ENCODE data around the gene CARS2. TPM values are rescaled to one million over a fixed set of nuclear protein-coding genes. Genes with fewer than 3 reads are reported as not detected.

CARS2 gene
- total RNA-seq, 1 donor from 2014 or later: 41.0 TPM

GRCh38 chr13:110637747-110638146, 68.2 kb downstream of the CARS2 start:
- no peak for DNase-seq (ENCODE audit: low spot score in 2 of 2)
- Histone ChIP-seq H3K27ac (no peak overlapping the region), H3K36me3 (peaks cover 69 to 87% of the 10 kb centered on the region in 2 donors), H3K27me3 (no peaks in the 10 kb centered on the region), H3K9me3 (no peaks in the 10 kb centered on the region), H3K4me3 (no peak overlapping the region), H3K4me1 (no peaks in the 10 kb centered on the region)
- intact Hi-C loops (cut with DNase I): no loop called here
- TF ChIP-seq, protein P1, sequence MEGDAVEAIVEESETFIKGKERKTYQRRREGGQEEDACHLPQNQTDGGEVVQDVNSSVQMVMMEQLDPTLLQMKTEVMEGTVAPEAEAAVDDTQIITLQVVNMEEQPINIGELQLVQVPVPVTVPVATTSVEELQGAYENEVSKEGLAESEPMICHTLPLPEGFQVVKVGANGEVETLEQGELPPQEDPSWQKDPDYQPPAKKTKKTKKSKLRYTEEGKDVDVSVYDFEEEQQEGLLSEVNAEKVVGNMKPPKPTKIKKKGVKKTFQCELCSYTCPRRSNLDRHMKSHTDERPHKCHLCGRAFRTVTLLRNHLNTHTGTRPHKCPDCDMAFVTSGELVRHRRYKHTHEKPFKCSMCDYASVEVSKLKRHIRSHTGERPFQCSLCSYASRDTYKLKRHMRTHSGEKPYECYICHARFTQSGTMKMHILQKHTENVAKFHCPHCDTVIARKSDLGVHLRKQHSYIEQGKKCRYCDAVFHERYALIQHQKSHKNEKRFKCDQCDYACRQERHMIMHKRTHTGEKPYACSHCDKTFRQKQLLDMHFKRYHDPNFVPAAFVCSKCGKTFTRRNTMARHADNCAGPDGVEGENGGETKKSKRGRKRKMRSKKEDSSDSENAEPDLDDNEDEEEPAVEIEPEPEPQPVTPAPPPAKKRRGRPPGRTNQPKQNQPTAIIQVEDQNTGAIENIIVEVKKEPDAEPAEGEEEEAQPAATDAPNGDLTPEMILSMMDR (IDR thresholded peaks at IDR 0.05): no peak

- DNase-seq (ENCODE audit: low spot score in 2 of 2): no peak
- H3K36me3 ChIP-seq: peaks cover 65 to 86% of the 10 kb centered on the region in 2 donors
- intact Hi-C loops (cut with DNase I): no loop called here
- H3K27ac ChIP-seq: no peak overlapping the region
- no peaks in the 10 kb centered on the region for H3K9me3 ChIP-seq
- H3K4me1 ChIP-seq: no peaks in the 10 kb centered on the region
- TF ChIP-seq, protein P1 (IDR thresholded peaks at IDR 0.05): no peak
- no peaks in the 10 kb centered on the region for H3K27me3 ChIP-seq
- H3K4me3 ChIP-seq: no peak overlapping the region
These were observed 68.6 kb downstream of the CARS2 start for GRCh38 chr13:110637275-110637674.

GRCh38 chr13:110636701-110637201, 69.2 kb downstream of the CARS2 start:
- Histone ChIP-seq H3K27me3 (no peaks in the 10 kb centered on the region), H3K4me1 (no peaks in the 10 kb centered on the region), H3K9me3 (no peaks in the 10 kb centered on the region), H3K4me3 (no peak overlapping the region), H3K36me3 (peaks cover 67 to 83% of the 10 kb centered on the region in 2 donors), H3K27ac (no peak overlapping the region)
- no peak for DNase-seq (ENCODE audit: low spot score in 2 of 2)
- TF ChIP-seq, protein P1 (IDR thresholded peaks at IDR 0.05): no peak
- intact Hi-C loops (cut with DNase I): no loop called here

- Histone ChIP-seq H3K27me3 (no peaks in the 10 kb centered on the region), H3K4me3 (no peak overlapping the region), H3K36me3 (peaks cover 62 to 76% of the 10 kb centered on the region in 2 donors), H3K4me1 (no peaks in the 10 kb centered on the region), H3K9me3 (no peaks in the 10 kb centered on the region), H3K27ac (no peak overlapping the region)
- intact Hi-C loops (cut with DNase I): no loop called here
- TF ChIP-seq, protein P1 (IDR thresholded peaks at IDR 0.05): no peak
- DNase-seq (ENCODE audit: low spot score in 2 of 2): peak in 1 of 2 donors; percentile 61
These were observed 69.9 kb downstream of the CARS2 start for GRCh38 chr13:110636053-110636475.

DNA sequence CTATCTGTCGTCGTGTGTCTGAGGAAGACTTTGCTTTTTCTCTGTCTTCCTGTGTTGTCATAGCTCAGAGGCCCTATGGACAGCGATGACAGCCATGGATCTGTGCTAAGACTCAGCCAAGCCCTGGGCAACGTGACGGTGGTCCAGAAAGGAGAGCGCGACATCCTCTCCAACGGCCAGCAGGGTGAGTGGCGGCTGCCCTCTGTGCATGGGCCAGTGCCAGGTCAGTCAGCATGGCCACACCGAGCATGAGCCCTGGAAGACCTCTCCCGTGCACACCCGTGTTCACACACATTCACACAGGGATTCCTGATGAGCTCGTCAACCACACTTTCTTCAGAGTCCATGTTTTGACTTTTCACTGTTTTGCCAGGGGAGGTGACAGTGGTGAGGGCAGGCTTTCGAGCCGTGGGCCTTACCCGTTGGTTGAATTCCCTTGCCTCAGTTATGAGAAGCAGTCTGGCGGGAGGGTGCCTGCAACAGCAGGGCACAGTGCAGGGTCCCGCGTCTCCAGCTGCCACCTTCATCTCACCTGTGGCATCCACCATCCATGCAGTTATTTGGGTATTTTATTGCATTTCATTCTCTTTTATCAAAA, 70.4 kb downstream of the CARS2 start:
- TF ChIP-seq, protein P1 (IDR thresholded peaks at IDR 0.05): no peak
- Histone ChIP-seq H3K36me3 (peaks cover 57 to 71% of the 10 kb centered on the region in 2 donors), H3K27ac (no peak overlapping the region), H3K9me3 (no peaks in the 10 kb centered on the region), H3K4me1 (no peaks in the 10 kb centered on the region), H3K4me3 (no peak overlapping the region), H3K27me3 (no peaks in the 10 kb centered on the region)
- DNase-seq (ENCODE audit: low spot score in 2 of 2): no peak
- intact Hi-C loops (cut with DNase I): no loop called here
